Measurements from ENCODE around the gene UNC5A.

- no peak for TF ChIP-seq EZH2 (IDR thresholded peaks at IDR 0.05)
- TF ChIP-seq POLR2AphosphoS5 (IDR thresholded peaks at IDR 0.05; ENCODE audit: borderline replicate concordance, low read depth, low read length), result no peak
These were observed 10.9 kb upstream of the UNC5A start for GRCh38 chr5:176799488-176799887.

All from SK-N-MC (cell line).